GDM1 (cell line): ENCODE data around the gene ACTG2.
"Not testable (repeated sequence)": the region's sequence is repeated elsewhere in the genome, so short reads cannot be mapped to it uniquely, and the experiment has no call there.

Experiments used
- DNase-seq: peaks from one replicate; lab custom pipeline; 2025; lab: John Stamatoyannopoulos, UW

Gene ACTG2

GRCh38 chr2:73892631-73893329 is at the start of gene ACTG2:
TSS of gene ACTG2 (plus strand) at chr2:73893008. CDS start at chr2:73901312, 8,304 bp downstream.
- no peak for DNase-seq

GRCh38 chr2:73844087-73844486 is 48.7 kb upstream of the ACTG2 start:
- no peak for DNase-seq

DNA sequence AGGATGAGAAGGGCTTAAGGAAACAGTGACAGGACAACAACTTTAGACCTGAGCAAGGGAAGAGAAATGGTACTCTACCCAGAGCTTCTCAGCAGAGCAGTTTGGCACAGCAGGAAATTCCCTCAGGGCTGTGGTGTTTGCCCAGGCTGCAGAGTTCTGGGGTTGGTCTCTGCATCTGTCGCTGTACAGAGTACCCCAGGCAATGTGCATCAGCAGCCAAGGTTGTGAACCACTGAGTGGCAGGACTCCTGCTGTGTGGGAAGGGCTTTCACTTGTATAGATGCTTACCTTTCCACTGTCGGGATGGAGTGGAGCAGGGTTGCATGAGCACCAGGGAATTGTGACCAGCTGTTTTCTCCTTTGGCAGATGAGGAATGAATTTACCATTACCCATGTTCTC is 42.8 kb upstream of the ACTG2 start:
- DNase-seq: no peak

DNA sequence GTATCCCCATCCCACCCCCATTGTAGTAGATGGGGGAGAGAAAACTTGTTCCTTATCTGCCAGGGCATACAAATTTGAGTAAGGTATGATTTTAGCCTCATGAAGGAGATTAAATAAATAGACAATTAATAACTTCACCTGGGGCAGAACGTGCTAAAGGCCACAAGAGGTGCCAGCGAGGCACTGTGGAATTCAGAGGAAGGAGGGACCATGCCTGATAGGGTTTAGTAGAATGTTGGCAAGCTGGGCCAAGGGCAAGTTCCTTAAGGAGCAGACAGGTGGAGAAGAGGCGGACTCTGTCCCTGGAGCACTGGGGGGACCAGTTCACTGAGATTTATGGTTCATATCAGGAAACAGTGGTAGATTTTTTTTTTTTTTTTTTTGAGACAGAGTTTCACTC is 41.5 kb upstream of the ACTG2 start:
- no peak for DNase-seq

GRCh38 chr2:73852020-73852419 is 40.8 kb upstream of the ACTG2 start:
- no peak for DNase-seq

- no peak for DNase-seq
Observed at GRCh38 chr2:73855526-73855925, 37.3 kb upstream of the ACTG2 start.

DNA sequence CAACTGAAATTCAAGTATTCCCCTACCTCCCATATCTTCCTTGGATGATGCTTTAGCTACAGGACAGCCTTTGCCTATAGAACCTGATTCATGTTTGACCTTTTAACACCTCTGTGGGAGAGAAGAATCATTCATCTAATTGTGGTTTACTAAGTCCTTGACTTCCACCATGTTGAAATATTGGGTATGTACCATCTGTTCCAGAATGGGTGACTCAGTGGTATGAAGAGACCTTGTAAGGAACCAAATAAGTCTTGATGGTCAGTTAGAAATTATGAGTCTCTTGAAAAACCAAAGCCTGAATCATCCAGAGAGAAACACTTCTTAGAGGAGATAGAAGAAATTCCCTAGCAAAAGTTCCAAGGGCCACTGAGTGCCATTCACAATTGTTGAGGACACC is 36.6 kb upstream of the ACTG2 start:
- no peak for DNase-seq

- DNase-seq: no peak
Observed at GRCh38 chr2:73859721-73860586, 32.9 kb upstream of the ACTG2 start.

- DNase-seq: no peak
Observed at GRCh38 chr2:73862987-73863386, 29.8 kb upstream of the ACTG2 start.

- no peak for DNase-seq
Observed at GRCh38 chr2:73868204-73868978, 24.4 kb upstream of the ACTG2 start.

DNA sequence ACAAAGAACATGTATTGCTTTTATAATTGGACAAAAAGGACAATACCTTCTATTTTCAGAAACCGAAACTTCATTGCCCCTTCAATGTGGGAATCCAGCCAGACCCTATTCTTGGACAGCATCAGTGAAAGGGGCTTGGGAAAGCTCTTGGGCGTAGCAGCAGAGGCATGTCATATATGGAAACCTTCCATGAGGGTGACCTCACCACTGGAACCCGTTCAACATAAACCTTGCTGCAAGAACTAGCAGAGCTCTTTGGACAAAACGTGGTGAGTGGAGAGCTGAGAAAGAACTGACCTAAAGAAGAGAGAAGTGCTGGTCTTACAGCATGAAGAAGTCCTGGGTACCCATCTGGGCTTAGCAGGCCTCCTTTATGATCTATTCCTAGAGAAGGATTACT is 22.7 kb upstream of the ACTG2 start:
- no peak for DNase-seq

- DNase-seq: no peak
Observed at GRCh38 chr2:73877071-73877802, 15.6 kb upstream of the ACTG2 start.

- not testable (repeated sequence) for DNase-seq
Observed at GRCh38 chr2:73877984-73878383, 14.8 kb upstream of the ACTG2 start.

- no peak for DNase-seq
Observed at GRCh38 chr2:73885406-73885805, 7.4 kb upstream of the ACTG2 start.

DNA sequence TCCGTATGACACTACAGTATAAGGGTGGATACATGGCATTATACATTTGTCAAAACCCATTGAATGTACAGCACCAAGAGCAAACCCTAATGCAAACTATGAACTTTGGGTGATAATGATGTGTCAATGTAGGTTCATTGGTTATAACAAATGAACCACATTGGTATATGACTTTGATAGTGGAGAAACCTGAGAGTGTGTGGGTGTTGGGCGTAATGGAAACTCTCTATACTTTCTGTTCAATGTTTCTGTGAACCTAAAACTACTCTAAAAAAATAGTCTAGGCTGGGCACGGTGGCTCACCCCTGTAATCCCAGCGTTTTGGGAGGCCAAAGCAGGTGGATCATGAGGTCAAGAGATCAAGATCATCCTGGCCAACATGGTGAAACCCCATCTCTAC is 6.5 kb upstream of the ACTG2 start:
- DNase-seq: no peak

DNA sequence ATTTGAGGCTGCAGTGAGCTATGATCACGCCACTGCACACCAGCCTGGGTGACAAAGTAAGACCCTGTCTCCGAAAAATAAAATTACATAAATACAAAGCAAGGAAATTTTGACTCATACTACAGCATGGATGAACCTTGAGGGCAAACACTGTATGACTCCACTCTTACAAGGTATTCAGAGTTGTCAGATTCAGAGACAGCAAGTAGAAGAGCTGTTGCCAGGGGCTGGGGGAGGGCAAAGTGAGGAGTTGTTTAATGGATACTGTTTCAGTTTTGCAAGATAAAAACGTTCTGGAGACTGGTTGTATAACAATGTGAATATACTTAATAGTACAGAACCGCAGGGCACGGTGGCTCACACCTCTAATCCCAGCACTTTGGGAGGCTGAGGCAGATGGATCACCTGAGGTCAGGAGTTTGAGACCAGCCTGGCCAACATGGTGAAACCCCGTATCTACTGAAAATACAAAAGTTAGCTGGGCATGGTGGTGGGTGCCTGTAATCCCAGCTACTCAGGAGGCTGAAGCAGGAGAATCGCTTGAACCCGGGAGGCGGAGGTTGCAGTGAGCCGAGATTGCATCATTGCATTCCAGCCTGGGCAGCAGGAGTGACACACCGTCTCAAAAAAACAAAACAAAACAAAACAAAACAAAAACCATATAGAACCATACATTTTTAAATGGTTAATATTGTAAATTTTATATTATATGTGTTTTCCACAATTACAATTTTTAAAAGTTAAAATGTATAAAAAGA is 5.0 kb upstream of the ACTG2 start:
- not testable (repeated sequence) for DNase-seq

DNA sequence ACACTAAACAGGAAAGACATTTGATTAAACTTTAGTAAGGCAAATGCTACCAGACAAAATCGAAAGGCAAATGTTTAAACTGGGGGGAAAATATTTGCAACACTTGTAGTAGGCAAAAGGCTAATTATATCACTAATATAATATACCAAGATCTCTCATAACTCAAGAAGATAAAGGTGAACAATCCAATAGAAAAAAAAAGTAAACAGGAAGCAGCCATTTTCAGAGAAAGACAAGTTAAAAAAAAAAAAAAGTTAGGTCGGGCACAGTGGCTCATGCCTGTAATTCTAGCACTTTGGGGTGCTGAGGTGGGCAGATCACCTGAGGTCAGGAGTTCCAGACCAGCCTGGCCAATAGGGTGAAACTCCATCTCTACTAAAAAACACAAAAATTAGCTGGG is 4.4 kb upstream of the ACTG2 start:
- no peak for DNase-seq

GRCh38 chr2:73889206-73889605 is 3.6 kb upstream of the ACTG2 start:
- DNase-seq: no peak

DNA sequence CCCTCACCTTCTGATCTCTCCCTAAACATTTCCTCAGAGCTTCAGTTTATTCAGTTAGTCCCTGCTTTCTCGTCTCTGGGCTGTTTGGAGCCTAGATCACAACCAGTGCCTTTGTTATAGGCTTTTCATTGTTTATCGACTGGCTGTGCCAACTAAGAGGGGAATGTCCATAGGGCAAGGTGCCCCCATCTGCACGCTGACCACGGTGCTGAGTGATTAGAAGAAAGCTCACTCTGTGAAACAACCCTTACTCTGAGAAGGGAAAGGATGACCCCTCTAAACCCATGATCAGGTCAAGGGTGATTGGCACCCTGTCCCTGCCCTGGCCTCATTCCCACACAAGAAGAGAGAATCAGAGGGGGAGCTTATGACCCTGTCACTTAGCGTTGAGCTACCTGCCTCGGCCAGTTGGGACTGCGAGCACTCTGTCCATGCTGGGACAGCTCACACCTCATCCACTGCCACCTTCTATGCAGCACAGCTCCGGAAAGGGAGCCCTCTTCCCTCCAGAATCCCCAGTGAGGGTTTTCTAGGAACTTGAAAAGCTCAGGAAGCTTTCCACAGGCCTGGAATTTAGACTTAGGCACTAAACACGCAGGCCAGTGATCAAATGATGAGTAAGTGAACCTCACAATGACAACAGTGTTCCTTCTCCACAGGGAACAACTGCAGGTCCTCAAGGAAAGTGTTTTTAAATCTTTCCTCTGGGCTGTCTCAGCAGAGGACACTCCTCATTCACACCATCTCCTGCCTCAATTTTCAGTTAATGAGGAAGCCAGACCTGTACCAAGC is 2.3 kb upstream of the ACTG2 start:
- no peak for DNase-seq

- DNase-seq: no peak
Observed at GRCh38 chr2:73891276-73891901, 1.4 kb upstream of the ACTG2 start.
